ENCODE measurements around the gene BRINP2.

The BRINP2 gene

DNA sequence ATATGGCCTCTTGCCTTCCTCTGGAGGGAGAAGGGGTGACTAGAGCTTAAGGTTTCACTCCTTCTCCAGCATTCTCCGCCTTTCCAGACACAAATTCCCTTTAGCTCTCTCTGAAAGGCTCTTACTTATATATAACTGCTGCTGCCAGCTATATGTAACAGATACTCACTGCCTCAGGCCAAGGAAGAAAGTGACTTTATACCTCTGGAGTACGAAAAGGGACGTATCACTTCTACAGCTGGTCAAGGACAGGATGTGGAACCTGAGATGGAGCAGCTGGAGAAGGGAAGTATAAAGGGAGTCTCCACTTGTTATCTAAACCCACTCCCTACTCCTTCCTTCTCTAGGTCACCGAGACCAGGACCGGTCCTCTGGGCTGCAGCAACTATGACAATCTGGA lies 102.4 kb downstream of the BRINP2 start:
- no peak overlapping the region for H3K9ac ChIP-seq (ENCODE audit: low read length)
- no peaks in the 10 kb centered on the region for H3K79me2 ChIP-seq (ENCODE audit: insufficient read depth, low read length)
- no peaks in the 10 kb centered on the region for H3K4me1 ChIP-seq (ENCODE audit: insufficient read depth, low read length, severe bottlenecking)
- H3K36me3 ChIP-seq (ENCODE audit: insufficient read depth, low read length): no peaks in the 10 kb centered on the region
- no peak overlapping the region for H3K4me2 ChIP-seq (ENCODE audit: low read length)
- TF ChIP-seq CTCF (IDR thresholded peaks at IDR 0.05; ENCODE audit: low read length): no peak
- no peak for TF ChIP-seq EZH2 (IDR thresholded peaks at IDR 0.05; ENCODE audit: borderline replicate concordance, low read length)
- no peaks in the 10 kb centered on the region for H3K9me2 ChIP-seq (ENCODE audit: low read depth, low read length)
- H2AFZ ChIP-seq (ENCODE audit: low read length): no peak overlapping the region
- H4K20me1 ChIP-seq (ENCODE audit: insufficient read depth, low read length): no peaks in the 10 kb centered on the region
- no peaks in the 10 kb centered on the region for H3K27me3 ChIP-seq (ENCODE audit: insufficient read depth, low read length)
- H3F3A ChIP-seq (ENCODE audit: insufficient read depth, low read length): no peaks in the 10 kb centered on the region
- H3K4me3 ChIP-seq (ENCODE audit: low read depth, low read length, poor library complexity, severe bottlenecking): no peak overlapping the region
- no peak overlapping the region for H3K27ac ChIP-seq (ENCODE audit: low read depth, low read length, poor library complexity, severe bottlenecking)
- no peaks in the 10 kb centered on the region for H3K9me3 ChIP-seq (ENCODE audit: low read length)

- Histone ChIP-seq H3K4me3 (ENCODE audit: low read depth, low read length, poor library complexity, severe bottlenecking) (no peak overlapping the region), H2AFZ (ENCODE audit: low read length) (no peak overlapping the region), H3K27me3 (ENCODE audit: insufficient read depth, low read length) (no peaks in the 10 kb centered on the region), H3K9me2 (ENCODE audit: low read depth, low read length) (no peaks in the 10 kb centered on the region), H3K9me3 (ENCODE audit: low read length) (no peaks in the 10 kb centered on the region), H3K4me2 (ENCODE audit: low read length) (no peak overlapping the region), H4K20me1 (ENCODE audit: insufficient read depth, low read length) (no peaks in the 10 kb centered on the region), H3K27ac (ENCODE audit: low read depth, low read length, poor library complexity, severe bottlenecking) (no peak overlapping the region), H3F3A (ENCODE audit: insufficient read depth, low read length) (no peaks in the 10 kb centered on the region), H3K36me3 (ENCODE audit: insufficient read depth, low read length) (no peaks in the 10 kb centered on the region), H3K79me2 (ENCODE audit: insufficient read depth, low read length) (no peaks in the 10 kb centered on the region), H3K9ac (ENCODE audit: low read length) (no peak overlapping the region), H3K4me1 (ENCODE audit: insufficient read depth, low read length, severe bottlenecking) (no peaks in the 10 kb centered on the region)
- no peak for TF ChIP-seq EZH2 (IDR thresholded peaks at IDR 0.05; ENCODE audit: borderline replicate concordance, low read length)
- TF ChIP-seq CTCF (IDR thresholded peaks at IDR 0.05; ENCODE audit: low read length): no peak
Measured at GRCh38 chr1:177274687-177275211, 104.0 kb downstream of the BRINP2 start.

- Histone ChIP-seq H3K4me3 (ENCODE audit: low read depth, low read length, poor library complexity, severe bottlenecking) (no peak overlapping the region), H3F3A (ENCODE audit: insufficient read depth, low read length) (no peaks in the 10 kb centered on the region), H3K4me1 (ENCODE audit: insufficient read depth, low read length, severe bottlenecking) (no peaks in the 10 kb centered on the region), H3K9me2 (ENCODE audit: low read depth, low read length) (no peaks in the 10 kb centered on the region), H3K27ac (ENCODE audit: low read depth, low read length, poor library complexity, severe bottlenecking) (no peak overlapping the region), H3K36me3 (ENCODE audit: insufficient read depth, low read length) (no peaks in the 10 kb centered on the region), H4K20me1 (ENCODE audit: insufficient read depth, low read length) (no peaks in the 10 kb centered on the region), H3K79me2 (ENCODE audit: insufficient read depth, low read length) (no peaks in the 10 kb centered on the region), H2AFZ (ENCODE audit: low read length) (no peak overlapping the region), H3K4me2 (ENCODE audit: low read length) (no peak overlapping the region), H3K9ac (ENCODE audit: low read length) (no peak overlapping the region), H3K9me3 (ENCODE audit: low read length) (no peaks in the 10 kb centered on the region), H3K27me3 (ENCODE audit: insufficient read depth, low read length) (no peaks in the 10 kb centered on the region)
- TF ChIP-seq EZH2 (IDR thresholded peaks at IDR 0.05; ENCODE audit: borderline replicate concordance, low read length): no peak
- TF ChIP-seq CTCF (IDR thresholded peaks at IDR 0.05; ENCODE audit: low read length): no peak
Measured at GRCh38 chr1:177275736-177276135, 105.0 kb downstream of the BRINP2 start.
